D341Med (cell line): ENCODE data around the gene OR52N2.

Source experiments
- DNase-seq: peaks from one replicate; pipeline ENCODE4 v3.0.0; 2012; ENCODE audit warnings: low spot score

The OR52N2 gene

GRCh38 chr11:5808500-5809121 lies at the start of gene OR52N2:
TSS of gene OR52N2 (plus strand) at chr11:5808924. CDS start at chr11:5820336, 11,412 bp downstream.
- peak; percentile 33 for DNase-seq

- no peak for DNase-seq
Observed at GRCh38 chr11:5767056-5767455, 41.7 kb upstream of the OR52N2 start.

GRCh38 chr11:5783255-5783654 lies 25.5 kb upstream of the OR52N2 start, which contains the start of gene OR52N5:
TSS of gene OR52N5 (minus strand) at chr11:5783355. CDS start at chr11:5778634, 4,721 bp downstream.
- no peak for DNase-seq

- no peak for DNase-seq
Observed at GRCh38 chr11:5791165-5791564, 17.6 kb upstream of the OR52N2 start, which contains the start of gene OR52N1. TSS of gene OR52N1 (minus strand) at chr11:5791265. CDS start at chr11:5788816, 2,449 bp downstream.

- DNase-seq = no peak
Observed at GRCh38 chr11:5796541-5796940, 12.2 kb upstream of the OR52N2 start.

GRCh38 chr11:5803982-5804381 lies 4.7 kb upstream of the OR52N2 start:
- DNase-seq = no peak

- no peak for DNase-seq
Observed at GRCh38 chr11:5807580-5807979, 1.1 kb upstream of the OR52N2 start.

- DNase-seq = no peak
Observed at GRCh38 chr11:5809122-5809519, 397 bp downstream of the OR52N2 start.

GRCh38 chr11:5809905-5810795 lies 1.4 kb downstream of the OR52N2 start:
- DNase-seq = no peak

- DNase-seq = no peak
Observed at GRCh38 chr11:5815534-5815933, 6.8 kb downstream of the OR52N2 start.

- no peak for DNase-seq
Observed at GRCh38 chr11:5818245-5818886, 9.6 kb downstream of the OR52N2 start.

GRCh38 chr11:5831196-5831829 lies 22.6 kb downstream of the OR52N2 start:
- no peak for DNase-seq

GRCh38 chr11:5833446-5833845 lies 24.7 kb downstream of the OR52N2 start:
- no peak for DNase-seq

GRCh38 chr11:5837695-5838094 lies 29.0 kb downstream of the OR52N2 start:
- no peak for DNase-seq

GRCh38 chr11:5841797-5842196 lies 33.1 kb downstream of the OR52N2 start, which contains the start of gene OR52E6:
TSS of gene OR52E6 (minus strand) at chr11:5841897. CDS start at chr11:5841897, 0 bp downstream.
- no peak for DNase-seq

GRCh38 chr11:5846701-5847100 lies 38.0 kb downstream of the OR52N2 start:
- no peak for DNase-seq

GRCh38 chr11:5847711-5848110 lies 39.0 kb downstream of the OR52N2 start:
- no peak for DNase-seq

GRCh38 chr11:5851002-5851401 lies 42.3 kb downstream of the OR52N2 start:
- no peak for DNase-seq

GRCh38 chr11:5857590-5857989 lies 48.9 kb downstream of the OR52N2 start, which contains the start of gene OR52E8:
TSS of gene OR52E8 (minus strand) at chr11:5857690. CDS start at chr11:5857690, 0 bp downstream.
- DNase-seq = no peak

GRCh38 chr11:5865826-5866225 lies 57.1 kb downstream of the OR52N2 start:
- DNase-seq = no peak
